OCI-LY7 (cell line): ENCODE measurements around the gene ARPC1B.

Experiments used
- CTCF ChIP-seq: fragments of 200-600 bp; sonication (generic); conservative IDR thresholded peaks from 2 replicates; pipeline ENCODE4 v1.5.1; 2014; ENCODE audit warnings: mild to moderate bottlenecking, antibody characterized with exemption, low read length, moderate library complexity, mixed read lengths
- EZH2phosphoT487 ChIP-seq: fragments of 200-600 bp; sonication (generic); IDR thresholded peaks from 2 replicates; pipeline ENCODE4 v1.6.1; 2018; ENCODE audit warnings: low read depth, borderline replicate concordance, mild to moderate bottlenecking, mixed run types, antibody characterized with exemption, low read length, moderate library complexity, mixed read lengths

GRCh38 chr7:99386584-99387238, 12.2 kb downstream of the ARPC1B start:
- peak; percentile 75 for TF ChIP-seq CTCF
- no peak for TF ChIP-seq EZH2phosphoT487
